ENCODE data around the gene BLOC1S2.

DNA sequence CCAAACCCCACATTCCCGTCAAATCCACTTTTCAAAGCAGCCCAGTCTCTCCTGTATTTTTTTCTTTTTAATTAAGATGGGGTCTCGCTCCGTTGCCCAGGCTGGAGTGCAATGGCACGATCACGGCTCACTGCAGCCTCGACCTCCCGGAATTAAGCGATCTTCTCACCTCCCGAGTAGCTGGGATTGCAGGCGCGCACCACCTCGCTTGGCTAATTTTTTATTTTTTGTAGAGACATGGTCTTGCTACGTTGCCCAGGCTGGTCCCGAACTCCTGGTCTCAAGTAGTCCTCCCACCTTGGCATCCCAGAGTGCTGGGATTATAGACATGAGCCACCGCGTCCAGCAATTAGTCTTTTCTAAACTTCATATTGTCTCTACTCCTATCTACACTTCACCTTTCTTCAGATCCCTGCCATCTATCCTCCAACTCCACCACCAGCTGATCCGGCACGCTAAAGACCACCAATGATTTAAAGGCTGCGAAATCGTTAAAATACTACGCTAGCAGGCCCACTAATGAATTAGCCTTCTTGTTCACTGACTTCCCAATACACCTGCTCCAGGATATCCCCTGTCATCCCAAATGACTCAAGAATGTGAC is 56.6 kb downstream of the BLOC1S2 start:
- no peak for TF ChIP-seq GATA2 (IDR thresholded peaks at IDR 0.05; ENCODE audit: low read depth, low read length)
- TF ChIP-seq GATA3 (IDR thresholded peaks at IDR 0.05; ENCODE audit: low read depth, low read length) = no peak

Data from SH-SY5Y (cell line).